SK-N-MC (cell line): ENCODE results near the gene SNX30.
A peak's percentile ranks its signal among the peaks of the same experiment; 100 is the strongest.

Experiments
- EZH2 ChIP-seq: fragments of 200-600 bp; sonication (generic); IDR thresholded peaks from one replicate; pipeline ENCODE4 v1.6.1; 2017; ENCODE audit warnings: antibody characterized with exemption
- POLR2AphosphoS5 ChIP-seq: IDR thresholded peaks from 2 replicates; pipeline ENCODE4 v1.6.1; 2012; ENCODE audit warnings: mild to moderate bottlenecking, low read depth, low read length, borderline replicate concordance

DNA sequence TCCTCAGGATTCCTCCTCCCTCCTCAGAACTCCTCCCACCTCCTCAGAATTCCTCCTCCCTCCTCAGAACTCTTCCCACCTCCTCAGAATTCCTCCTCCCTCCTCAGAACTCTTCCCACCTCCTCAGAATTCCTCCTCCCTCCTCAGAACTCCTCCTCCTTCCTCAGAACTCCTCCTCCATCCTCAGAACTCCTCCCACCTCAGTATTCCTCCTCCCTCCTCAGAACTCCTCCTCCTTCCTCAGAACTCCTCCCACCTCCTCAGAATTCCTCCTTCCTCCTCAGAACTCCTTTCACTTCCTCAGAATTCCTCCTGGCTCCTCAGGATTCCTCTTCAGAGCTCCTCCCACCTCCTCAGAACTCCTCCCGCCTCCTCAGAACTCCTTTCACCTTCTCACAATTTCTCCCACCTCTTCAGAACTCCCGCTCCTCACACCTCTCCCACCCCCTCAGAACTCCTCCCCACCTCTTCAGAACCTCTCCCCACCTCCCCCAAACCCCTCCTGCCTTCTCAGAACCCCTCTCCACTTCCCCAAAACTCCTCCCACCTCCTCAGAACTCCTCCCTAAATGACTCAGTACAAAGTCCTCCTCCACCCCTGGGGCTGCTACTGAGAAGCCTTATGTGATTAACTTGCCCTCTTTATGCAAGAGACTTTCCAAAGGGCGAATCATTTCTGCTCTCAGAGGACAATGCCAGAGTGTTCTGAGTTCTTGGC, 116.9 kb downstream of the SNX30 start:
- TF ChIP-seq POLR2AphosphoS5 (peak; percentile 48; the same call in 1 of the 2 replicates), EZH2 (no peak)
